Choroid plexus epithelial cell (primary cell): ENCODE data around the gene CCT5.

Source experiments
- DNase-seq: peaks from one replicate; pipeline ENCODE4 v3.0.0-alpha.2; 2010; ENCODE audit warnings: low read depth
- H3K4me3 ChIP-seq: 2 replicates; pipeline ENCODE4 v1.5.1; 2011; ENCODE audit warnings: low read depth, mild to moderate bottlenecking, control low read depth, low read length, moderate library complexity
- CTCF ChIP-seq: conservative IDR thresholded peaks from 2 replicates; pipeline ENCODE4 v1.5.1; 2011; ENCODE audit warnings: low read depth, mild to moderate bottlenecking, control low read depth, inconsistent platforms, low read length, moderate library complexity

Gene CCT5

GRCh38 chr5:10275991-10276390 is 25.9 kb downstream of the CCT5 start:
- DNase-seq = no peak
- H3K4me3 ChIP-seq = no peak overlapping the region
- TF ChIP-seq CTCF = no peak

- no peak for TF ChIP-seq CTCF
- no peak for DNase-seq
- H3K4me3 ChIP-seq = no peak overlapping the region
Measured at GRCh38 chr5:10276691-10277090, 26.6 kb downstream of the CCT5 start.

- H3K4me3 ChIP-seq = no peak overlapping the region
- DNase-seq = no peak
- no peak for TF ChIP-seq CTCF
Measured at GRCh38 chr5:10277773-10278630, 27.9 kb downstream of the CCT5 start.

- no peak overlapping the region for H3K4me3 ChIP-seq
- DNase-seq = no peak
- TF ChIP-seq CTCF = no peak
Measured at GRCh38 chr5:10278658-10279279, 28.7 kb downstream of the CCT5 start.

GRCh38 chr5:10279328-10279727 is 29.2 kb downstream of the CCT5 start:
- no peak for DNase-seq
- TF ChIP-seq CTCF = no peak
- no peak overlapping the region for H3K4me3 ChIP-seq

- no peak for DNase-seq
- no peak for TF ChIP-seq CTCF
- H3K4me3 ChIP-seq = no peak overlapping the region
Measured at GRCh38 chr5:10279925-10280720, 30.0 kb downstream of the CCT5 start.
